ENCODE results near the gene EXOC2.

Gene EXOC2

GRCh38 chr6:513961-514360 is 179.0 kb downstream of the EXOC2 start:
- Histone ChIP-seq H3K9ac (ENCODE audit: low read length) (no peak overlapping the region), H3K4me1 (ENCODE audit: control insufficient read depth, insufficient read depth, low read depth, low read length) (peaks cover 3% of the 10 kb centered on the region), H3K9me3 (ENCODE audit: control insufficient read depth, low read length) (peaks cover 10% of the 10 kb centered on the region), H2BK120ac (ENCODE audit: low read depth, low read length) (no peak overlapping the region), H3K14ac (ENCODE audit: low read length in 2 of 2) (no peak overlapping the region), H2BK5ac (ENCODE audit: low read depth, low read length, poor library complexity, severe bottlenecking) (no peak overlapping the region), H4K91ac (ENCODE audit: low read length) (no peak overlapping the region), H3K4ac (ENCODE audit: low read depth in 1 of 2, low read length in 2 of 2) (no peak overlapping the region), H2AFZ (ENCODE audit: low read depth, low read length) (no peak overlapping the region), H3K27ac (ENCODE audit: low read length, poor library complexity, severe bottlenecking) (no peak overlapping the region), H3K79me1 (replicated peaks; ENCODE audit: low read length, poor library complexity, severe bottlenecking) (peaks cover 26% of the 10 kb centered on the region), H4K8ac (ENCODE audit: low read length) (no peak overlapping the region), H3K4me3 (ENCODE audit: insufficient read depth in 1 of 2, low read depth in 1 of 2, low read length in 2 of 2) (no peak overlapping the region), H3K36me3 (ENCODE audit: control insufficient read depth in 1 of 2, insufficient read depth in 2 of 2, low read depth in 1 of 2, low read length in 2 of 2) (peaks cover 13 to 26% of the 10 kb centered on the region in 2 experiments), H3K27me3 (ENCODE audit: control insufficient read depth in 1 of 2, insufficient read depth in 1 of 2, low read length in 2 of 2) (no peaks in the 10 kb centered on the region), H3K4me2 (ENCODE audit: low read length, poor library complexity, severe bottlenecking) (no peak overlapping the region), H3K23ac (ENCODE audit: low read length in 2 of 2) (no peak overlapping the region), H2BK12ac (ENCODE audit: low read length in 2 of 2) (no peak overlapping the region), H2BK15ac (ENCODE audit: low read depth, poor library complexity, severe bottlenecking) (no peak overlapping the region), H2AK5ac (ENCODE audit: low read length, severe bottlenecking) (no peak overlapping the region), H3K18ac (ENCODE audit: low read depth in 1 of 2, low read length in 2 of 2) (no peak overlapping the region)
- WGBS: 93% methylated on average over 2 of the region's 3 CpGs
- DNase-seq: no peak

- DNase-seq: no peak
- no peak overlapping the region for H3K4ac ChIP-seq (ENCODE audit: low read depth in 1 of 2, low read length in 2 of 2)
- no peak overlapping the region for H3K23ac ChIP-seq (ENCODE audit: low read length in 2 of 2)
- H4K8ac ChIP-seq (ENCODE audit: low read length): no peak overlapping the region
- no peak overlapping the region for H2AFZ ChIP-seq (ENCODE audit: low read depth, low read length)
- no peak overlapping the region for H4K91ac ChIP-seq (ENCODE audit: low read length)
- H2AK5ac ChIP-seq (ENCODE audit: low read length, severe bottlenecking): no peak overlapping the region
- no peak overlapping the region for H2BK5ac ChIP-seq (ENCODE audit: low read depth, low read length, poor library complexity, severe bottlenecking)
- H3K14ac ChIP-seq (ENCODE audit: low read length in 2 of 2): no peak overlapping the region
- H3K27ac ChIP-seq (ENCODE audit: low read length, poor library complexity, severe bottlenecking): no peak overlapping the region
- H3K9ac ChIP-seq (ENCODE audit: low read length): no peak overlapping the region
- no peak overlapping the region for H2BK15ac ChIP-seq (ENCODE audit: low read depth, poor library complexity, severe bottlenecking)
- peaks cover 13 to 26% of the 10 kb centered on the region in 2 experiments for H3K36me3 ChIP-seq (ENCODE audit: control insufficient read depth in 1 of 2, insufficient read depth in 2 of 2, low read depth in 1 of 2, low read length in 2 of 2)
- peaks cover 29% of the 10 kb centered on the region for H3K79me1 ChIP-seq (replicated peaks; ENCODE audit: low read length, poor library complexity, severe bottlenecking)
- no peak overlapping the region for H3K4me2 ChIP-seq (ENCODE audit: low read length, poor library complexity, severe bottlenecking)
- no peaks in the 10 kb centered on the region for H3K27me3 ChIP-seq (ENCODE audit: control insufficient read depth in 1 of 2, insufficient read depth in 1 of 2, low read length in 2 of 2)
- H3K18ac ChIP-seq (ENCODE audit: low read depth in 1 of 2, low read length in 2 of 2): no peak overlapping the region
- H2BK12ac ChIP-seq (ENCODE audit: low read length in 2 of 2): no peak overlapping the region
- 96% methylated on average over 15 of the region's 15 CpGs for WGBS
- H3K4me1 ChIP-seq (ENCODE audit: control insufficient read depth, insufficient read depth, low read depth, low read length): peaks cover 3% of the 10 kb centered on the region
- no peak overlapping the region for H2BK120ac ChIP-seq (ENCODE audit: low read depth, low read length)
- H3K9me3 ChIP-seq (ENCODE audit: control insufficient read depth, low read length): peaks cover 8% of the 10 kb centered on the region
- H3K4me3 ChIP-seq (ENCODE audit: insufficient read depth in 1 of 2, low read depth in 1 of 2, low read length in 2 of 2): no peak overlapping the region
These were observed 179.9 kb downstream of the EXOC2 start for GRCh38 chr6:513058-513457.

DNA sequence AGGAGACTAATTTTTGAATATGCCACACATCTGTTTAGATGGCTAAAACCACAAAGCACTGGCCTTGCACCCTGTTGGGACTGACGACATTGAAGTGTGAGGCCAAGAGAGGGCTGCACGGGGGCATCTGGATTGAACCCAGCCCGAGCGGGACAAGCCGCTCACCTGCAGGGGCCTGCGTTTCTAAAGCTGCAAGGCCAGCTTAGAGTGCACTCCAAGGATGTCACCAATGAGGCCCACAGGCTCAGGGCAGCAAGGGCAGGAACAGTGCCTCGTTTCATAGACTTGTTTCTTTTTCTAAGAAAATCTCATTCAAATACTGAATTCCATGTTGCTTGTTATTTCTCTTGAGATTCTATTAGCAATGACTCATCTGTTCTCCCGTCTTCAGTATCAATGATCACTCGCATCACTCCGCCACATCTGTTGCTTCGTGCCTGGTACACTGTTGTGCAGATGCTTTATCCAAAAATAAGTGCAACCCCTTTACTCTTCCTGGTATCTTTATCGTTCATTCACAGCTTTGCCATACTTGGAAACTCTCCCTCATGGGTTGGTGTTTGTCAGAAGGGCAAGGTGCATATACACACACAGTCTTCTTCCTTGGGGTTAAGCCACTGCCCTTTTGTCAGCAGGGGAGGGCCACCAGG is 181.3 kb downstream of the EXOC2 start:
- Histone ChIP-seq H3K18ac (ENCODE audit: low read depth in 1 of 2, low read length in 2 of 2) (no peak overlapping the region), H3K4me3 (ENCODE audit: insufficient read depth in 1 of 2, low read depth in 1 of 2, low read length in 2 of 2) (no peak overlapping the region), H2BK12ac (ENCODE audit: low read length in 2 of 2) (no peak overlapping the region), H2BK120ac (ENCODE audit: low read depth, low read length) (no peak overlapping the region), H3K36me3 (ENCODE audit: control insufficient read depth in 1 of 2, insufficient read depth in 2 of 2, low read depth in 1 of 2, low read length in 2 of 2) (peaks cover 13 to 20% of the 10 kb centered on the region in 2 experiments), H3K9me3 (ENCODE audit: control insufficient read depth, low read length) (no peaks in the 10 kb centered on the region), H3K9ac (ENCODE audit: low read length) (no peak overlapping the region), H3K4ac (ENCODE audit: low read depth in 1 of 2, low read length in 2 of 2) (no peak overlapping the region), H3K4me1 (ENCODE audit: control insufficient read depth, insufficient read depth, low read depth, low read length) (peaks cover 3% of the 10 kb centered on the region), H3K4me2 (ENCODE audit: low read length, poor library complexity, severe bottlenecking) (no peak overlapping the region), H2AFZ (ENCODE audit: low read depth, low read length) (no peak overlapping the region), H3K14ac (ENCODE audit: low read length in 2 of 2) (no peak overlapping the region), H4K8ac (ENCODE audit: low read length) (no peak overlapping the region), H3K79me1 (replicated peaks; ENCODE audit: low read length, poor library complexity, severe bottlenecking) (peaks cover 23% of the 10 kb centered on the region), H3K23ac (ENCODE audit: low read length in 2 of 2) (no peak overlapping the region), H4K91ac (ENCODE audit: low read length) (no peak overlapping the region), H2BK5ac (ENCODE audit: low read depth, low read length, poor library complexity, severe bottlenecking) (no peak overlapping the region), H2BK15ac (ENCODE audit: low read depth, poor library complexity, severe bottlenecking) (no peak overlapping the region), H2AK5ac (ENCODE audit: low read length, severe bottlenecking) (no peak overlapping the region), H3K27me3 (ENCODE audit: control insufficient read depth in 1 of 2, insufficient read depth in 1 of 2, low read length in 2 of 2) (no peaks in the 10 kb centered on the region), H3K27ac (ENCODE audit: low read length, poor library complexity, severe bottlenecking) (no peak overlapping the region)
- DNase-seq: no peak
- 89% methylated on average over 12 of the region's 12 CpGs for WGBS

GRCh38 chr6:509676-510075 is 183.3 kb downstream of the EXOC2 start:
- peak; percentile 26 for DNase-seq
- Histone ChIP-seq H4K8ac (ENCODE audit: low read length) (no peak overlapping the region), H3K14ac (ENCODE audit: low read length in 2 of 2) (no peak overlapping the region), H3K4me3 (ENCODE audit: insufficient read depth in 1 of 2, low read depth in 1 of 2, low read length in 2 of 2) (no peak overlapping the region), H3K9me3 (ENCODE audit: control insufficient read depth, low read length) (no peaks in the 10 kb centered on the region), H3K4me1 (ENCODE audit: control insufficient read depth, insufficient read depth, low read depth, low read length) (peaks cover 3% of the 10 kb centered on the region), H3K27ac (ENCODE audit: low read length, poor library complexity, severe bottlenecking) (no peak overlapping the region), H3K9ac (ENCODE audit: low read length) (no peak overlapping the region), H2BK120ac (ENCODE audit: low read depth, low read length) (no peak overlapping the region), H4K91ac (ENCODE audit: low read length) (no peak overlapping the region), H3K23ac (ENCODE audit: low read length in 2 of 2) (no peak overlapping the region), H3K27me3 (ENCODE audit: control insufficient read depth in 1 of 2, insufficient read depth in 1 of 2, low read length in 2 of 2) (no peaks in the 10 kb centered on the region), H3K18ac (ENCODE audit: low read depth in 1 of 2, low read length in 2 of 2) (no peak overlapping the region), H3K36me3 (ENCODE audit: control insufficient read depth in 1 of 2, insufficient read depth in 2 of 2, low read depth in 1 of 2, low read length in 2 of 2) (peaks cover 13 to 20% of the 10 kb centered on the region in 2 experiments), H2BK12ac (ENCODE audit: low read length in 2 of 2) (no peak overlapping the region), H2AK5ac (ENCODE audit: low read length, severe bottlenecking) (no peak overlapping the region), H2AFZ (ENCODE audit: low read depth, low read length) (no peak overlapping the region), H2BK15ac (ENCODE audit: low read depth, poor library complexity, severe bottlenecking) (no peak overlapping the region), H3K4ac (ENCODE audit: low read depth in 1 of 2, low read length in 2 of 2) (no peak overlapping the region), H3K4me2 (ENCODE audit: low read length, poor library complexity, severe bottlenecking) (no peak overlapping the region), H3K79me1 (replicated peaks; ENCODE audit: low read length, poor library complexity, severe bottlenecking) (peaks cover 14% of the 10 kb centered on the region), H2BK5ac (ENCODE audit: low read depth, low read length, poor library complexity, severe bottlenecking) (no peak overlapping the region)
- 33% methylated on average over 4 of the region's 4 CpGs for WGBS

Measured in mesenchymal stem cell (in vitro differentiated cells and primary cell).